GM19238 (cell line): Measurements from ENCODE around the gene WIZ.
A peak's percentile ranks its signal among the peaks of the same experiment; 100 is the strongest.

Source experiments
- DNase-seq: peaks from one replicate; pipeline ENCODE4 v3.0.0; 2011; ENCODE audit warnings: low spot score; ENCODE audit not compliant: insufficient read length

WIZ gene

GRCh38 chr19:15378534-15379082 lies 71.1 kb downstream of the WIZ start:
- peak; percentile 75 for DNase-seq

- DNase-seq = no peak
These were observed 74.8 kb downstream of the WIZ start for GRCh38 chr19:15374796-15375440.

- no peak for DNase-seq
These were observed 75.6 kb downstream of the WIZ start for GRCh38 chr19:15374105-15374651.

GRCh38 chr19:15373644-15374043 lies 76.1 kb downstream of the WIZ start:
- no peak for DNase-seq

DNA sequence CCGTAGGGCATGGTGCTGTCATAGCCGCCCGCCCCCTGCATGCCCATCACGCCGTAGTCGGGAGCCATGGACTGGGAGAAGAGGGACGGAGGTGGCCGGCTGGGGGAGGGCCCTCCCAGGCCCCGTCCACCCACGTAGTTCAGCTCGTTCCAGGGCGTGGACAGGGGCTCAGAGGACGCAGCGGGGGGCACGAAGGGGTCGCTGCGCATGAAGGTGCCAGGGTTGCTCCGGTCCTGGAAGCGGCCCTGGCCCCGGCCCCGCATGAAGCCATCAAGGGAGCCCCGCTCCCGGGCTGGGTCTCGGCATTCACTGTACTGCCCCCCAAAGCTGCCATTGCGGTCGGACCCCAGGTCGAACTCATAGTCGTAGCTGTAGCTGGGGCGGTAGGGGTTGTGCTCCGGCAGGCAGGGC lies 76.9 kb downstream of the WIZ start:
- DNase-seq = no peak

- DNase-seq = no peak
These were observed 77.3 kb downstream of the WIZ start for GRCh38 chr19:15372470-15372869.

GRCh38 chr19:15371786-15372380 lies 77.9 kb downstream of the WIZ start:
- DNase-seq = no peak

DNA sequence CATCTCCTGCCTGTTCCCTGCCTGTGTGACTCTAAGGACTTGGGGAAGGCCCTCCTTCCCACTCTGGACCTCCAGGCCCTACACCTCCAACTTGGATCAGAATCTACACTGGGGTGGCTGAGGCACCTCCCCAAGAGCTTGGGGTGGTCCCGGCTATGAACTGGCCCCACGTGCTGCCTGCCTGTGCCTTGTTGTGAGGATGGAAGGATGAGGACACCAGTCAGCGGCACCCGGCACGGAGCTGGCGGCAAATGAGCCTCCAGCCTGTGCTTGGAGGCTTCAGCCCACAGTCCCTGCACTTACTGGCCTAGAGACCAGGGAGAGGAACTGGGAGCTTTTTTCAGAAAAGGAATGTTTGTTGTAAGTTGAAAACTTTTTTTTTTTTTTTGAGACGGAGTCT lies 78.6 kb downstream of the WIZ start:
- DNase-seq = no peak
